Regular cardiac myocyte (primary cell): ENCODE results near the gene KCNH6. TPM values are rescaled to one million over a fixed set of nuclear protein-coding genes. Genes with fewer than 3 reads are reported as not detected.

Source experiments
- total RNA-seq: library from RNA; depleted of rRNA; stranded (reverse); fragments of >200 nt; gene quantifications from 2 replicates; pipeline ENCODE4 v1.2.3, GENCODE V29; 2014

Gene KCNH6, protein sequence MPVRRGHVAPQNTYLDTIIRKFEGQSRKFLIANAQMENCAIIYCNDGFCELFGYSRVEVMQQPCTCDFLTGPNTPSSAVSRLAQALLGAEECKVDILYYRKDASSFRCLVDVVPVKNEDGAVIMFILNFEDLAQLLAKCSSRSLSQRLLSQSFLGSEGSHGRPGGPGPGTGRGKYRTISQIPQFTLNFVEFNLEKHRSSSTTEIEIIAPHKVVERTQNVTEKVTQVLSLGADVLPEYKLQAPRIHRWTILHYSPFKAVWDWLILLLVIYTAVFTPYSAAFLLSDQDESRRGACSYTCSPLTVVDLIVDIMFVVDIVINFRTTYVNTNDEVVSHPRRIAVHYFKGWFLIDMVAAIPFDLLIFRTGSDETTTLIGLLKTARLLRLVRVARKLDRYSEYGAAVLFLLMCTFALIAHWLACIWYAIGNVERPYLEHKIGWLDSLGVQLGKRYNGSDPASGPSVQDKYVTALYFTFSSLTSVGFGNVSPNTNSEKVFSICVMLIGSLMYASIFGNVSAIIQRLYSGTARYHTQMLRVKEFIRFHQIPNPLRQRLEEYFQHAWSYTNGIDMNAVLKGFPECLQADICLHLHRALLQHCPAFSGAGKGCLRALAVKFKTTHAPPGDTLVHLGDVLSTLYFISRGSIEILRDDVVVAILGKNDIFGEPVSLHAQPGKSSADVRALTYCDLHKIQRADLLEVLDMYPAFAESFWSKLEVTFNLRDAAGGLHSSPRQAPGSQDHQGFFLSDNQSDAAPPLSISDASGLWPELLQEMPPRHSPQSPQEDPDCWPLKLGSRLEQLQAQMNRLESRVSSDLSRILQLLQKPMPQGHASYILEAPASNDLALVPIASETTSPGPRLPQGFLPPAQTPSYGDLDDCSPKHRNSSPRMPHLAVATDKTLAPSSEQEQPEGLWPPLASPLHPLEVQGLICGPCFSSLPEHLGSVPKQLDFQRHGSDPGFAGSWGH
- not detected in 2 replicates for total RNA-seq

DNA sequence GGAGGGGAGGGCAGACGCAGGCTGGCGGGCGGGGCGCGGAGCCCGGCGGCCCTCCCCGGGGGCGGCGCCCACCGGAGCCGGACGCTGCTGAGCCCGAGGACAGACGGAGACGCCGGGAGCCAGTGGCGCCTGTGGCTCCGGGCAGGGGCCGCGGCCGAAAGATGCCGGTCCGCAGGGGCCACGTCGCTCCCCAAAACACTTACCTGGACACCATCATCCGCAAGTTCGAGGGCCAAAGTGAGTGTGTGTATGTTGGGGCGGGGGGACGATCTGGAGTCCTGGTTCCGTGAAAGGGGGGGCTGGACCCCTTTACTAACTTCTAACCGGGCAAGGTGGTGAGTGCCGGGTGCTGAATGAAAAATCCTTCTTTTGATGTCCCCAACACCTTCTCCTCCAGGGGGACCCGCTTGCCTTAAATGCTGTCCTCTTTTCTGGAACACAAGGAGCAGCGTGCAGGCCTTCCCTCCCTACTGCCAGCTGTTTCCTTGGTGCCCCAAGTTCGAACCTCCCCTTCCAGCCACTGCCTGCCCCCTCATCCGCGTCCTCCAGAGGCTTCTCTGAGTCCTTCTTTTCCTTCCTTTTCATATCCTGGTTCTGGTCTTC is at the start of gene KCNH6:
TSS of gene KCNH6 (plus strand) at position 106 of the 603 bp plus-strand sequence. CDS start at position 162, 56 bp downstream.

GRCh38 chr17:63476854-63477479 is 46.2 kb upstream of the KCNH6 start, which contains the start of gene ACE:
Gene ACE, plus strand, starts transcription at chr17:63477061. Its CDS starts 34 bp downstream, at chr17:63477095.

DNA sequence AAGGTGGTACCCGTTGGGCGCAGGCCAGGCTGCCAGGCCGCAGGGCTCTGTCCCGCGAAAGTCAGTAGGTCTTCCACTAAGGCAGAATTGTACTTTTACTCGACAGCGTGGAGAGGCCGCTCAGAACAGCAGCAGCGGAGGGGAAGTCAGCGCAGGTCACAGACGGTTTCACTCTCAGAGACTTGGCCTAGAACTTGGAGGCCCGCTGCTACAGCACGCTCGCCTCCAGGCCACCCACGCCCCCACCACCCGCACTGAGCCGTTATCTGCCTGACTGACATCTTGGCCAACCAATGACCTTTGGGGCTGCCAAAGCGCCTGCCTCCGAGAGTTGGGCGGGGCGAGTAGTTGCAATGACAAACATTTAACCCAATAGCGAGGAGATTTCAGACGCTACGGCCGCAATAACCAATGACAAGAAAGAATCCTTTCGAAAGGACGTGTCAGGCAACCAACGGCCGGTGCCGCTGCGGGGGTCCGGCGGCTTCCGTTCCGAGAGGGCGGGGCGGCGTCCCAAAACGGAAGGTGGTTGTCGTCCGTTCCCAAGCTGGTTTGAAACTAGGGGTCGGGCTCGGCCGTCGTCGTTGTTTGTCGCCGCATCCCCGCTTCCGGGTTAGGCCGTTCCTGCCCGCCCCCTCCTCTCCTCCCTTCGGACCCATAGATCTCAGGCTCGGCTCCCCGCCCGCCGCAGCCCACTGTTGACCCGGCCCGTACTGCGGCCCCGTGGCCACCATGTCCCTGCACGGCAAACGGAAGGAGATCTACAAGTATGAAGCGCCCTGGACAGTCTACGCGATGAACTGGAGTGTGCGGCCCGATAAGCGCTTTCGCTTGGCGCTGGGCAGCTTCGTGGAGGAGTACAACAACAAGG is 27.0 kb downstream of the KCNH6 start, which contains the start of gene DCAF7:
TSS of gene DCAF7 (plus strand) at position 532 of the 871 bp plus-strand sequence. CDS start at position 733, 201 bp downstream.

Other genes with a start within 250 kb of the KCNH6 start
- 15.1 and 22.0 TPM in 2 replicates for gene CYB561, start 77.1 kb upstream of the KCNH6 start, total RNA-seq
- gene ACE, start 46.3 kb upstream of the KCNH6 start, total RNA-seq: 1.2 and 2.5 TPM in 2 replicates
- 10.7 and 16.3 TPM in 2 replicates for gene DCAF7, start 27.1 kb downstream of the KCNH6 start, total RNA-seq
- 13.0 and 31.1 TPM in 2 replicates for gene TACO1, start 77.5 kb downstream of the KCNH6 start, total RNA-seq
- 23.4 and 33.7 TPM in 2 replicates for gene MAP3K3, start 99.1 kb downstream of the KCNH6 start, total RNA-seq
- 6.1 and 6.2 TPM in 2 replicates for gene LIMD2, start 176.8 kb downstream of the KCNH6 start, total RNA-seq
- 14.4 and 15.1 TPM in 2 replicates for gene STRADA, start 218.4 kb downstream of the KCNH6 start, total RNA-seq